NCI-H1436 treated with DMSO at 0.1 percent for 48 hours (cell line): ENCODE measurements around the gene LARGE1.

Source experiments
- DNase-seq: peaks from one replicate; lab custom pipeline; 2025; lab: John Stamatoyannopoulos, UW

Gene LARGE1

DNA sequence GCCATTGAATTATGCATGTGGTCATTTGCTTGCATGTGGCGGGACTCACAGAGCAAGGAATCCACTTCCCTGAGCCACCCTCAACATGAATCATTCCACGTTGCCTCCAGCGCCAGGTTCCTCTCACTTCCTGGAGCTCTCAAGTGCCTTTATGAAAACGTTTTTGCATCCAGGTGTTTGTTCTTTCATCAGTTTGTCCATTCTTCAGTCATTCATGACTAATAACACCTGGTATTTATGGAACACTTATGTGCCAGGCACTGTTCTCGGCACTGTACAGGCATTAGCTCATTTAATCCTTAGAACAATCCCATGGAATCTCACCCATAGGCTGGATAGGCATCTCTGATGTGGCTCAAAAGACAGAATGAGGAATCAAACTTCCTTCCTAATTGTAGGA is 606.0 kb downstream of the LARGE1 start:
- no peak for DNase-seq

DNA sequence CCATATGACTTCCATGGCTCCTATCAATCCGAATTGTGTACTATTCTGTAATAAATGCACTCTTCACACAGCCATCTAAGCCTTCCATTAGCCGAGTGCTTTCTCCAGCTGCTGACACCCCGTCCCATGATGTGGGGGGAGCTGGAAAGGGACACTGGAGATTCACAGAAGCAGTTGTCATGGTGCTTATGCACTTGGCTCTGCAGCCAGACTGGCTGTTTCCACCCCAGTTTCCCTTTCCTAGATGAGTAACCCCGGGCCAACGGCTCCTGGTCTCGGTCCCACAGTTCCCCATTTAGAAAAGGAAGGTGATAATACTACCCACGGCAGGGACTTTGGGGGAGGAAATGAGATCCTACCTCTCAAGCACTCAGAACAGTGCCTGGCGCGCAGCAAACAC is 617.2 kb downstream of the LARGE1 start:
- DNase-seq, result no peak

DNA sequence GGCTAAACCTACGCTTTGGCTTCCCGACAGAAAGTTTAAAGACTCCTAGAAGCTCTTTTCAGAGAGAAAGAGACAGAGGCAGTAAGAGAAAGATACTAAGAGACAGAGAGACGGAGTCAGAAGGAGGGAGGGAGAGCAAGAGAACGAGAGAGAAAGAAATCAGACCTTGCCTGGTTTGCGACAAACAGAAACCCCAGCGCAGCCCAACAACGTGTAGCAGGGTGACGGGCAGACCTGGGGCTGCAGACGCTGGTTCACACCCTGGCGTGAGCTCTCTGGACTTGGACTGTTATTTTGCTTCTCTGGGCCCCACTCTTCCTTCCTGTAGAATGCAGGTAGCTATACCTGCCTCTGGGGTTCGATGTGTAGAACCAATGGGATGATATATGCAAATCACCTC is 617.7 kb downstream of the LARGE1 start:
- no peak for DNase-seq

DNA sequence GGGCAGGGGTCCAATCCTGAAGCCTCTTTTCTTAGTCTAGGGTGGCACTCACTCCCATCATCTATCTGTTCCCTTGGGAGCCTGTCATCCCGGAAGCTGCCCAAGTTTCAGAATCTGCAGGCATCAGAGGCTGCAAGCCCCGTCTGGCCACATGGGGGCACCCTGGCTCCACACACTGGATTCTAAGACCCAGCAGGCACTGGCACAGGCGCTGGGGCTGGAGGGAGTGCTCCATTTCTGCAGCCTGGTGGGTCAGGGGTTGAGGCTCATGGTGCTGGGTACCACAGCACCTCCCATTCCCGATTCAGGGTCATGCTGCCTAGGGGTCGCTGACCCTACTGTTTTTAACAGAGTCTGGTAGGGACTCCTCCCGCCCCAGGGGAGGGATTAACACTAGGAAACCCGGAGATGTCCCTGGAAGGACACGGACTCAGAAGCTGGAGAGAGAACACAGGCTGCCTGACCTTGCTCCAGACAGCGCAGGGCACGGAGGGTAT is 618.2 kb downstream of the LARGE1 start:
- no peak for DNase-seq

DNA sequence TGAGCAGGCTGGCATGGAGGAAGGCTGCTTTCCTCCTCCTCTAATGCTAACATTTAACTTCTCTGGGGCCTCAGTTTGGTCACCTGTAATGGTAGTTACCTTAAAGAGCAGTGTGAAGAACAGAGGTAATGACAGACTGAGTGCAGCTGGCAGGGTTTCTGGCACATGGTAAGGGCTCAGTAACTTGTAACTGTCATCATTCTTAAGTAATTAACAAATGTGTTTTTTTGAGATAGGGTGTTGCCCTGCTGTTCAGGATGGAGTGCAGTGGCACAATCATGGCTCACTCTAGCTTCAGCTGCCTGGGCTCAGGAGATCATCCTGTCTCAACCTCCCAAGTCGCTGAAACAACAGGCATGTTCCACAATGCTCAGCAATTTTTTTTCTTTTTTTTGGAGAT is 620.1 kb downstream of the LARGE1 start:
- no peak for DNase-seq

DNA sequence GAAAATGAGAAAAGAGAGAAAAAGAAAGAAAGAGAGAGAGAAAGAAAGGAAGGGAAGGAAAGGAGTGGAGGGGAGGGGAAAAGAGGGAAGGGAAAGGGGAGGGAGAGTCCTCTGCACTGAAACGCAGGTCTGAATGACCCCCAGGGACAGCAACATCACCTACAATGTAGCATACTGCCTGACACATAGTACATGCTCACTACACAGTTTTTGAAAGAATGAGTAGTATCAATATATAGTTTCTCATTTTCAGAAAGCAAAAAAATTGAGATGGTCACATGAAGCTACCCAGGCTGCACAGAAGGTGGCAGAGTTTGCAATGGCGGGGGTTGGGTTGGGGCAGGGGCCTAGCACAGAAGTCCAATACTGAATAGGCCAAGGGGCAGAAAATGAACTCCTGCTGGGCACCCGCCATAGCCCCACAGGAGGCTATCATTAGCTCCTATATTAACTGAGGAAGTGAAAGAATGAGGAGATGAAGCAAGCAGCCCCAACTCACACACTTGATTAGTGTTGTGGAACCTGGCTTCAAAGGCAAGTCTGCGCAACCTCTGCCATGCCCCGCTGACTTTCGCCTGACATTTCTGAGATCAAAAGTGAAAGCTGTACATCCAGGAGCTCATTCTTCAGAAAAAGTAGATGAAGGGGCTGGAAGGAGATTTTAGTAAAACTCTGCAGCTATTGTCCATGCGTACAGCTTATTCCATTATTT is 620.9 kb downstream of the LARGE1 start:
- no peak for DNase-seq

DNA sequence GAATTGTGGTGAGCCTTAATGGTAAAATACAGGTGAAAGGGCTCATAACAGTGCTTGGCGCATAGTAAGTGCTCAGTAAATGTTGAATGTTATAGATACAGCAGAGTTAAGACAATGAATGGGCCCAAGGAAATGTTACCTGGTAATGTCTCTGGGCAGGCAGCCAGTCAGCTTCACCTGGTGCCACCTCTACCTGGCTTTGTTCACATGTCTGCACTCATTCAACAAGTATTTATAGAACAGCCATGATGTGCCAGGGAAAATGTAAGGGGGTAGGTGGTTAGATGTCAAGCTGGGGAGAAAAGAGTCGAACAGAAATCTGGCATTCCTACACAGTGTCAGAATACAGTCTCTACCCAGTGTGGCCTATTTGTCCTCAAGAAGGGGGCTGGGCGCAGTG is 623.3 kb downstream of the LARGE1 start:
- no peak for DNase-seq

DNA sequence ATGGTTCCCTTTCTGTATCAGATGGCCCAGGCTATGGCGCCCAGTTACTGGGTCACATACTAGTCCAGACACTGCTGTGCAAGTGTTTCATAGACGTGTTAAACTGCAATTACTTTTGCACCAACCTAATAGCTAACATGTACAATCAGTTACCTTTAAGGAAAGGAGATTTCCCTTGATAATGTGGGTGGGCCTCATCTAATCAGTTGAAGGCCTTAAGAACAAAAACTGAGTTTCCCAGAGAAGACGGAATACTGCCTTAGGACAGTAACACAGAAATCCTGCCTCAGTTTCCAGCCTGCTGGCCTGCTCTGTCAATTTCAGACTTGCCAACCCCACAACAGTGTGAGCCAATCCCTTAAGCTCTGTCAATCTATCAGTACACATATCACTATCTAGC is 632.2 kb downstream of the LARGE1 start:
- DNase-seq, result no peak

DNA sequence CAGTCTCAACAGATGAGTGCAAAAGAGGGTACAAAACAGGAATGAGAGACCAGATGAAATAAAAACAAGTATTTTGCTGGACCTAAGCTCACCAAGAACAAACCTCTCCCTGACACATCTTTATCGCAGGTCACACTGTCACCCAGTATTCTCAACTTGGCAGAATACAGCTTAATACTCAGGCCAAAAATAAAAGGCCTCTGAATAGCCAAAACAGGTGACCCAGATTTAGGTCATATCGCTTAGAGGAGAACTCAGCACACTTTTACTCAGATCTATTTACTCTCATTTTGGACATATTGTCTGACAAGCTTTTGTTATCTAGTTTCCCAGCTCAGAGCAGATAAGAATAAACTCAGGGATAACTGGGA is 645.2 kb downstream of the LARGE1 start:
- no peak for DNase-seq

DNA sequence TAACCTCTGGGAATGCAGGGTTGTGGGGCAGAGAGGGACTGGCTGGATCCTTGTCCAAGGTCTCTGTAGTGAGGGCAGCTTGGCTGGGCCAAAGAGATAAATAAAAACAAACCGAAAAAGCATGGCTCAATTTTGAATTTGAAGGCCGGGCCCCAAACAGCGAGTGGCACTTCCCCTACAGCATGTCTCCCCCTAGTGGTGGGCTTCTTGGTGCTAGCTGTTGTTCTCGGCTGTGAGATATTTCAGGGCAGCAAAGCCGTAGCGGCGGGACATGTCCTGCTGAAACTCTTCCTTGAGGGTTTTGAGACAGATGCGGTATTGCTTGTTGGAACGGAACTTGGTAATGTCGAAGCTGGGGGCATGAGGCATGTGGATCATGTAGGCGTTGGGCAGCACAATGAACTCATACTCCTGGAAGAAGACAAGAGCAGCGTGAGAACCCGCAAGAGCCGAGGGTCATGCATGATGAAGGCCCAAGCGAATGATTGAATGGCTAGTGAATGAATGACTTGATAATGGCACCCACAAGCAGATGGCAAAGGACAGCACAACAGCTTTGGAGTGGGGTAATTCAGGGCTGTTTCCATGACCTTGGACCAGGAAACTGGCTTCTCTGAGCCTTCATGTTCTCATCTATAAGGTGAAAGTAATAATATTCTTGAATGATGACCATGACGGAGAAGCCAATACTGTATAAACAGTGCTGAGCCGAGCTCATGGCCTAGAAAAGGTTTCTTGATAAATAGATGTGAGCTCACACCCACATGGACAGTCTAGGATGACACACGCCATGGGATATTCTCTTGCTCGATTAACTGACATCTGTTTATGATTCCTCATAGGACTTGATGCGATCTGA is 645.8 kb downstream of the LARGE1 start:
- DNase-seq, result no peak

DNA sequence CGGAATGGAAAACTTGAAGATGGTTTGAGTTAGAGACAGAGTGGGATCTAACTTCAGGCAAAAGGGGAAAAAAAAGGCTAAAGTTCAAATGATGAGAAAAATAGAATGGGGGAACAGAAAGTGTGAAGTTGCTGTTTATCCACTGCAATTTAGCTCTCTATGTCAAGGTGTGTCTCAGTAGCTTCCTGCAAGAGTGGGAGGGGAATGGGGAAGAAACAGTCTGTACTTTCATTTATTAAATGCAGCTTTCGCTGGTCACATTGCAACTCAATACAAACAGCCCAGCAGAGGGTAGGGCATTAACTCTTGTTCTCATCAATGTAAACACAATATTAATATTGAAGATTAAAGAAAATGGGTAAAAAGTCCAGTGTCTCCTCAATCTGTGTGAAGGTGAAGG is 647.4 kb downstream of the LARGE1 start:
- DNase-seq, result no peak

DNA sequence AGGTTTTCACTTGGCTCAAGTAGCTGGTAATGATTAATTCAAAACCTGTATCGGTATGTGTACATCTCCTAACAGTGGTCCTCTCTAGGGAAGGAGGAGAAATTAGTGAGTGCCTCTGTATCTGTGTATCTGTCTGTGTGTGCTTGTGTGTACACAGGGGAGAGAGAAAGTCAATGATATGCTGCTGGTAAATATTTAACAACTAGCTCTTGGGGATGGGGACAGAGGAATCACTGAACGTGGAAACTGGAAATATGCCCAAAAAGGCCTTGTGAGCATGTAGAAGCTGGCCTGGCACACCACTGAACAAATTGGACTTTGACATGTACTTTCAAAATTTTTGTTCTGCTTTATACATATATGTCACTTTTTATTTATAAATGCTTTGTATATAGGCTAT is 648.1 kb downstream of the LARGE1 start:
- DNase-seq, result no peak

DNA sequence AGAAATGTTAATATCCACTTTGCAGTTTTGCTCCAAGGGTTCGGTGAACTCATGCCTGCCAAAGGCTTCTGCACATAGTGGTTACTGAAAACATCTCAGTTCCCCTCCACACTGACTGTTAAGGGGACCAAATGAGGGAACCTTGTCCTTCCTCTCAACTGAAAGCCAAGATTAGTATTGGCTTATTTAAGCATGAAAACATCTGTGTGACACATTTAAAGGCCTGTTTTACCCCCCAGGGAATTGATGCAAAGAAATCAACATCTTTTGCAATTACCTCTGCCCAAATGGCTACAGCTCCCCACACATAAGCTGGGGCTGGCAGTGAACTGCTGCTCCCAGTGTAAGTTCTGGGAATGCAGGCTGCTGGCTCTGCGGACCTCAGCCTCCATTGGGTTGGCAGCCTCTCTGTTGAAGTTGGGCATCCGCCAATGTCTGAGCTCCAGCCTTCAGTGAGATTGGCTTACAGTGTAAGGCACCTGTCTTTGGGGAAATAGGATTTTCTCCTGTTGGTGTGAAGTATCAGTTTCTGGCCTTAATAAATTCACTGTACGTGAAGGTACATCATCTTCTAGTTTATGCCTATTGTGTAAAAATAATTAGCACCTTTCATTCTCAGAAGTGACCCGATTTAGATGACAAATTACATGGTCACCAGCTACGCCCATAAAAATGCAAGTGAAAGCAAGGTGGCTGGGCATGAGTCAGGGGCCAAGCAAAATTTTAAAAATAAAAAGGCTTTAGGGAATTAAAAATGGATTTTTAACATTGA is 648.7 kb downstream of the LARGE1 start:
- DNase-seq, result no peak

DNA sequence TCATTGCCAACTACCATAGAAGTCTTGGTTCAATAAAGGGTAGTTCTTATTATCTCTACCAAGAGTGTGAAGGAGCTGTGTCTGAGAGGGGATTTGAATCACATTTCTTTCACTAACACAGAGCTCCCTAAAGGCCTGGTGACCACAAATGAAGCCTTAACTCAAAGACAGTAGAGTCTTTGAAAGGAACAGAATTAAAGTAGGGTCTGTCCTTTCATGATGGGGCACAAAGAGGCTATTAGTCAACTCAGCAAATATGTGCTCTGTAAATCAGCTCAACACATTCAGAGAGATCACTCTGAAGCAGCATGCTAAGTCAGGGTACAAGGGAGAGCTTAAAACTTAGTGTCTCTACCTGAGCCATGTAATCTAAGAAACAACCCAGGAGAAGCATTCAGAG is 649.7 kb downstream of the LARGE1 start:
- no peak for DNase-seq

DNA sequence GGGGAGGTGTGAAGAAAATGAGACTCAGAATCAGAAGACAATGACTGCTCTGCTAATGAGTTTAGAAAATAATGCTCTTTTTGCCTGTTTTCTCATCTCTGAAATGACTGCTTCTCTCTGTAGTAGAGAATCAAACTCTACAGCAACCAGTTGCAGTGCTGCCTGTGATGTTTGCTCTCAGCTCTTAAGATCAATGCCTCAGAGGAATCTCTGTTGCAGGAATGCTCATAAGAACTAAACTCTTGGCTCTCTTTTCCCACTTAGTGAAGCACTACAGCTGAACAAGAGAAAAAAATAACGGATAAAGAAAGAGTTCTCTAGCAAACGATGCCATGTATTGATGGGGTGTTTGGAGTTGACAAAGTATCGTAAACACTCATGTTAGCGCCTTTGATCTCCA is 658.6 kb downstream of the LARGE1 start:
- no peak for DNase-seq

DNA sequence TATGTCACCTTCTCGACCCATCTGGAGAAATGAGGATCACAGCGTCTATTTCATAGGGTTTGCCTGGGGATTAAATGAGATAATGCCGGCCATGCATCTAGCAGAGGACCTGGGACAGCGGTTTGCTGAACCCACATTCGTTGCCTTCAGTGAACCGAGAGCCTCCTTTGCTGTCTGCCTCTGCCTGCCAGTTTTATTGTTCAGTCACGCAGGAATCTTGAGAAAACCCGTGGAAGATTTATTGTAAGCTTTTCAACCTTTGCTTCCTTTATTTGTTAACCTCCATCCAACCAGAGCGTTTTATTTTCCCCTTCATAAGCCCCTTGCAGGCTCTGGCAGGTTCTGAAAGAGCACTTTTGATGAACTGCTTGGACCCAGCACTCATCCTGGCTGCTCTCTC is 659.8 kb downstream of the LARGE1 start:
- no peak for DNase-seq

DNA sequence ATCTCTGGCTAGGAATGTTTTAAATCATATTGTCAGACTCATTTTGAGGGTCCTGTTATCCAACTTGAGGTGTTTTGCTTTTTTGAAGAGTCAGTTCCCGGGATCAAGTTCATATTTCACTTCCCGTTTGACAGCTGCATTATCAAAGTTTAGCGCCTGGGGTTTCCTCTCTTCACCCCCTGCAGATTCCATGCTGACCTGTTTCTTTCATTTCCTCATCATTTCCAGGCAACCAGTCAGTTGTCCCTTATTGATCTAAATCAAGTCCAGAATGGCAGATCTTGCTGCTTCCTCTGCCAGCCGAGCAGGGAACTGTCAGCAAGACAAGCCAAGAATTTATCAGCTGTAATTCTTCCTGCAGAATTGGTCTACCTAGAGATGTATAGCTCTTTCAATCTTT is 664.5 kb downstream of the LARGE1 start:
- DNase-seq, result no peak

DNA sequence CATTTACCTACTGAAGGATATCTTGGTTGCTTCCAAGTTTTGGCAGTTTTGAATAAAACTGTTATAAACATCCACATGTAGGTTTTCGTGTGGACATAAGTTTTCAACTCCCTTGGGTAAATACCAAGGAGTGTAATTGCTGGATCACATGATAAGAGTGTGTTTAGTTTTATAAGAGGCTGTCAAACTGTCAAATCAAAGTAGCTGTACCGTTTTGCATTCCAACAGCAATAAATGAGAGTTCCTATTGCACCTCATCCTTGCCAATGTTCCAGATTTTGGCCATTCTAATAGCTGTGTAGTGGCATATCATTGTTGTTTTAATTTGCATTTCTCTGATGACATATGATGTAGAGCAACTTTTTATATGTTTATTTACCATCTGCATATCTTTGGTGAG is 671.3 kb downstream of the LARGE1 start:
- DNase-seq, result no peak

DNA sequence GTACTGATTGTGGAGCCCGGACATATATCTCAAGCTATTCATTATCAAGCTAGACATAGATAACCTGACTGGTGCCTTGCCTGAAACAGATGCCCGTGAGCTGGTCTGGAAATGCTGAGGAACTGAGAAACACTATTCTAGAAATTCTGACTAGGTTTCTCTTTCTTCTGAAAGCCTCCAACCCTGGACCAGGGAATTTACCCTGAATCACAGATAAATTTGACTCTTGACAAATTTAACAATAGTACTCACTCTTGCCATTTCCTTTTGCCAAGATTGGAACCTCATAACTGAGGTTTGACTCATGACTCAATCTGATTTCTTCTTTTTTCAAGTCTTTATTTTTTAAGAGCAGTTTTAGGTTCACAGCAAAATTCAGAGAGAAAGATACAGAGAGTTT is 672.5 kb downstream of the LARGE1 start:
- DNase-seq, result no peak

DNA sequence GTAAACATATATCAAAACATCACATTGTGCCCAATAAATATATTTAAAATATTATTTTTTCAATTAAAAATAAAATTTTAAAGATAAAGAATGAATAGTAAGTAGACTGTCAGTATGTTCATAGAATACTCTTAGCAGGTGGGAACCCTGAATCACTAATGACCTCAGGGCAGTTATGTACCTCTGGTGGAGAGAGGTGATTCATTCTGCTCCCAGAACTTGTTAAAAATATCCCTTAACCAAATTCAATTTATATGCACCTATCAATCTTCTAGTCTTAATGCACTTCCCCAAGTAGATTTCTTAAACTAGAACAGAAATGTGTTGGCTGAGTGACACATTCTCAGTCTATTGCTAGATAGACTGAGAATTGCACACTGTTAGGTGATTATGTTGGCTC is 678.2 kb downstream of the LARGE1 start:
- DNase-seq, result no peak

DNA sequence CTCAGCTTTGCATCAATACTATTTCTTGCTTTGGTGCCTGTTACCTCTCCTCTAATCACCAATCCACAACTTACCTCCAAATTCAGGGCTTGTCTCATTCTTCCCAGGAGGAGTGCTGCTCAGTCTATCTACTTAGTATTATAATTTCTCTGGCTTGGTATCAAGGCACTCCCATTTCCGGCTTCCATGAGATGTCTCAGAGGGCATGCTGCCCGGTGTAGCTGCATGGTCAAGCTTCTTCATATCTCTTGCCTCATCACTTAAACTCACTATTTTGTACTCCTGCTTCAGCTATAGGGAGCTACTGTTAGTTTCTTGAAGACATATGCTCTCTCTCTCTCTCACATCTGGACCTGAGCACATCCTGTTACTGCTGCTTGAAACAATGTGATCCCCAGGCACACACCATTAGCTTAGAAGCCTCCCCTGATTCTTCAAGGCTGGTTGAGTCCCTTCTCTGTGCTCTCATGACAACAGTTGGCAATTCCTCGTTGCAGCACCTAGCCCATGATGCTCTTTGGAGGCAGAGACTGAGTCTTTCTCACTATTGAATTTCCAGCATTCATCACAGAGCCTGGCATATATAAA is 679.3 kb downstream of the LARGE1 start:
- no peak for DNase-seq

DNA sequence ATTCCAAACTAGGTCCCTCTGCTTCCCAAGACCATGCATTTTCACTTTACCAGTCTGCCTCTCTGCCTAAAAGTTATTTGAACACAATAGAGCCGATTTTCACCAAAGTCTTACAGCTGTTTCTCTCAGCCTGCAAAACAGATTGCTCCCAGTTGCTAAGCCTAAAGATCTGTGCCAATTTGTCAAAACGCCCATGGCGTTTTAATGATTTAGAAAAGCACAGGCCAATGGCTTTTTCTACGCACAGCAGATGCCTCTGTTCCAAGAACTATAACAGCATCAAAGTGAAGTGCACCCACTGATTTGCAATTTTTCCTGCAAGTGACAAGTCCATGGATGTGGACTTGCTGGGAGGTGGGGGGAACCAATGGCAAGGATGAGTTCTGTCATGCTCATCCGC is 688.2 kb downstream of the LARGE1 start:
- no peak for DNase-seq
